GM19238 (cell line): Measurements from ENCODE around the gene METRNL.
A peak's percentile ranks its signal among the peaks of the same experiment; 100 is the strongest.

ENCODE experiments used
- DNase-seq: peaks from one replicate; pipeline ENCODE4 v3.0.0; 2011; ENCODE audit warnings: low spot score; ENCODE audit not compliant: insufficient read length

METRNL gene

DNA sequence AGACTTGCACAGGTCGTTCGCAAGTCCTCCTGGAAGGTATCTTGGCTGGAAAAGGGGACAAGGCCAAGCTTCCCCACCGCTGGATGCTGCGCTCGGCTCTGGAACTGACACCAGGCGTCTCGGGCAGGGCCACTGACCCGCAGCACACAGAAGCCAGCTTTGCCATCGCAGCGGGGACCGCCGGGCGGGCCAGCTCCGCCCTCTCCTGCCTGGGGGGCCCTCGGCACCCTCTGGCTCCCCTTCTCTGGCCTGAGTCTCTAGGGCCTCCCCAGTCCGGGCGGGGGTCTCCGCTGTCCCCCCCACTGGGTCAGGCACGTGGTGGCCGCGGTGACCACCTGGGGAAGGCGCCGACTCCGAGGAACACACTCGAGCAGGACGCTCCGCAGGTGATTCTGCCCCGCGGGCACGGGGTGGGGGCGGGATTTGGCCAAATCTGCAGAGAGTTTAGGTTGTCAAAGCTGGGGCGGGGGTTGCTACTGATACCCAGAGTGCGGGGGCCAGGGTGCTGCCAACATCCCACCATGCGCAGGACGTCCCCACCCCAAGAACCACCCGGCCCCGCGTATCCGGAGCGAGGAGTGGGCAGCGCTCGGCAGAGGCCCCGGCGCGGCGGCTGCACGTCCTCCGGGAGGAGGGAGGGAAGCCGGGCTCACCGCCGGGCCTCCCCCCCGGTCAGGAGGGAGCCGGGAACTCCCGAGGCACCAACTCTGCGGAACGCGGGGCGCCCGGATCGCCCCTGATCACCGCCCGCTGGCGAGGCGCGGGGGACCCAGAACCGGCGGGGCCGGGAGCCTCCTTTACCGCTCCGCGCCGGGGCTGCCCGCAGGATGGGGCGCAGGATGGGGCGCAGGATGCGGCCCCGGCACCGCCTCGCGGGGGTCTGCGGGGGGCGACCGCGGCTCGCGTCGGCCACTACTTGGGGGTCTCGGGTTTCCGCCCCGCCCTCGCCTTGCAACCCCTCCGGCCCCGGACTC, 744 bp upstream of the METRNL start:
- no peak for DNase-seq

DNA sequence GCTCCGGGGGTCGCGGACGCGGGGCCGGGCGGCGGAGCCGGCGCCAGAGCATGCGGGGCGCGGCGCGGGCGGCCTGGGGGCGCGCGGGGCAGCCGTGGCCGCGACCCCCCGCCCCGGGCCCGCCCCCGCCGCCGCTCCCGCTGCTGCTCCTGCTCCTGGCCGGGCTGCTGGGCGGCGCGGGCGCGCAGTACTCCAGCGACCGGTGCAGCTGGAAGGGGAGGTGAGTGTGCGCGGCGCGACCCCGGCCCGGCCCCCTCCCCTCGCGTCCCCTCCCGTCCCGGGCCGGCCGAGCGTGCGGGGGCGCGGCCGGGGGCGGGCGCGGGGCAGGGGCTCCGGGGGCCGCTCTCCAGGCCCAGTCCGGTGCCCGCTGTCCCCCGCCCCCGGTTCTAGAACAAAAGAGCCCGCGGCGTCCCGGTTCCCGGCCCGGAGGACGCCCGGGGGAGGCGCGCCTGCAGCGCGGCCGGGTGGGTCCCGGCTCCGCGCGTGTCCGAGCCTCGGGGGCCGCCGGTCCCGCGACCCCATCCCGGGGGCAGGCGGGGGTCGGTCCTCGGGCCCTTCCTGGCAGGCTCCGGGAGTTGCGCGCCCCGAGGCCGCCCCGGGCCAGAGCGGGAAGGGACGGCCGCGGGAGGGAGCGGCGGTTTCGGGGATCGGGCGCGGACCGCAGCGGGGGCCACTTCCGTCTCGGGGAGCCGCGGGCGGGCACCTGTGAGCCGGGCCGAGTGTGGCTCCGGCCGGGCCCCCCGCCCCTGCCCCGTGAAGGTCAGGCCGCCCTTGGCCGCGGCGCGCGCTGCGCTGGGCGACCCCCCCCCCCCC, 563 bp downstream of the METRNL start:
- peak; percentile 37 for DNase-seq

DNA sequence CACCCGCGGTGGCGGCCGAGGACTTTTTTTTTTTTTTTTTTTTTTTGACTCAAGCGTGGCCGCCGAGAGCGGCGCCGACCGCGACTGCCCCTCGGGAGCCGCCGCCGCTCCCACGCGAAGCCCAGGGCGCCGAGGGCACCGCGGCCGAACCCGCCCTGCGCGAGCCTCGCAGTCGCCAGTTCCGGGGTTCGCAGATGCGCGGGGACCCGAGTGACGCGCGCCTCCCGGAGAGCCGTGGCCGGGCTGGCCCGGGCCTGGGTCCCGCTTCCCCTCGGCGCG, 1.1 kb downstream of the METRNL start:
- DNase-seq: no peak

DNA sequence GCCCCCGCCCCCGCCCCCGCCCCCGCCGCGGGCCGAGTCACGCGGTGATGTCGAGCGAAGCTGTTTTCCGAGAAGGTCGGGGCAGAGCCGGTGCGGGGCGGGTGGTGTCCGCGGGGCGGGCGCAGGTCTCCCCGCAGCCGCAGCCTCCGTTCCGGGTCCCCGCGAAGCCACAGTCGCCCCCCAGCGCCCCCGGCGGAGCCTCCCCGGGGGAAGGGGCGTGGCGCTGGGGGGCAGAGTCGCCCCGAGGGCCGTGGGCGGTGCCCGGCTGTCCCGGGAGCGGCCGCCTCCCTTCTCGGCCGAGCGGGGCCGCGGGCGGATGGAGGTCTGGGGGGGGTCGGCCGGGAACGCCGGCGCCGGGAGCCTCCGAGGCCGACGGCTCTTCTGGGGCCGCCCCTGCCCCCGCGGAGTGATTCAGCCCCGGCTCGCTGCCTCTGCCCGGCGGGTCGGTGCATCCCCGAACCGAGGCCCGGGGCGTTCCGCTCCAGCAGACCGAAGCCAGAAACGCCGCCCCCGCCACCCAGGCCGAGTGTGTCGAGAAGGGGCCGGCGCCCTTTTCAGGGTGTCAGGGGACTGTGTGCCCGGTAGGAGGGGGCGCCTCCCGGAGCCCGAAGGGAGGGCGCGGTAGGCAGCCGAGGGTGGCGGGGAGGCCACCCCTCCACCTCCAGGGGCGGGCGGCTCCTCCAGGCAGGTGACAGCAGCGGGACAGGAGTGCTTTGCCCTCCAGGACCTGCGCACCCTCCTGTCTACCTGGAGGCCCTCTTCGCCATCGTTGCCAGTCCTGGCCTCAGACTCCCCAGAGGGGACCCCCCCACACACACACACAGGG, 1.7 kb downstream of the METRNL start:
- peak; percentile 61 for DNase-seq

DNA sequence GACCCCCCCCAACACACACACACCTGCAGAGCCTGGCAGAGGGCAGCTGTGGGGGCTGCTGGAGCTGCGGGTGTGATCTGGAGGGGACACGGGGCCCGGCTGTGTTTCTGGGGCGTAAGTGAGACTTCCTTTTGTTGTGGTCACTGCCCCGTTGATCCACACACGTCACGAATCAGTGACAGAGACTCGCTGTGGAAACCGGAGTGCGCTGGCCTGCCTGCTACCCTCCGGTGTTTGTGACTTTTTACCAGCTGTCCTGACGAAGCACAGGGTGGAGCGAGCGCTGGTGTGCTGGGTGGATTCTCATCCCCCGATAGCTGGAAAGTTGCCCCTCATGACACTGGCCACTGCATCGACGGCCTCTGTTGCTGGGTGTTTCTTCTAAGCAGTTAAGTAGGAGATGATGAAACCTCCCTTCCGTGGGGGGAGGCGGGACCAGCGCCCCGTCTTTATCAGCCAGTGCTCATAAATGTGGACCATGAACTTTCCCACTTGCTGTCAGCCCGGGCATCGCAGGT, 2.3 kb downstream of the METRNL start:
- DNase-seq: no peak

DNA sequence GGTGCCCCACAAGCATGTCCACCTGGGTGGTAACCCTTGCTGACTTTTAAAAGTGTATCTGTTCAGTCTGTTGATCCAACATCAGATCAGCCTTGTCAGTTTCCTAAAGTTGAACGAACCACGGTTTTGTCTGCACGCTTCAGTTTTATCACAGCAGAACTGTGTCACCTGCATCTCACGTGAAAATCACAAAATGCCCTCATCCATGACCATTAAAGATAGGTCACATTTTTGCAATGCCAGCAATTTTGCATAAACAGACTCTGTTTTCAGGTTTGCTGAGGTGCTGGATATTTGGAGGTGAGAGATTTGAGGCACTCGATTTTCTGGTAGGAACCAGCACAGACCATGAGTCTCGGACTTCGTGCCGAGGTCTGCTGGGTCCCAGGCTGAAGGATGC, 3.0 kb downstream of the METRNL start:
- DNase-seq: no peak

DNA sequence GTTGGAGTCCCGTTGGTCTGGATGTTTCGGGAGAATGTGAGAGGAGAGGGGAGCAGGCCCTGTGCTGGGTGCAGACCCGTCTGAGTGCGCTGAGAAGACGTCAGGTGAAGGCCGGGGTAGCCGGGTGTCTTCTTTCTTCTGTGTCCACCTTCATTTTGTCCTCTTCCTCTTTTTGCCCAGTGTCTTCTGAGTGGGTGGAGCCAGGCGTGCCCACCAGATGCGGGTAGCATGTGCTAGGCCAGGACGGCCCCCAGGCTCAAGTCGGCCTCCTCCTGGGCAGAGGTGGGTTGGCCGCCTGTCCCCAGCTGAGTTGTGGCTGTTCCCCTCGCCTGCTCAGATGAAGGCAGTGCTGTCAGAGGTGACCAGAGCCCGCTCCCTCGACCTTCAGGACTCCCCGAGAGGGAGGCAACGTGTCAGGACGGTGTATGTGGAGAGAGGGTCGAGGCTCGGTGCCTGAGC, 3.5 kb downstream of the METRNL start:
- DNase-seq: no peak

DNA sequence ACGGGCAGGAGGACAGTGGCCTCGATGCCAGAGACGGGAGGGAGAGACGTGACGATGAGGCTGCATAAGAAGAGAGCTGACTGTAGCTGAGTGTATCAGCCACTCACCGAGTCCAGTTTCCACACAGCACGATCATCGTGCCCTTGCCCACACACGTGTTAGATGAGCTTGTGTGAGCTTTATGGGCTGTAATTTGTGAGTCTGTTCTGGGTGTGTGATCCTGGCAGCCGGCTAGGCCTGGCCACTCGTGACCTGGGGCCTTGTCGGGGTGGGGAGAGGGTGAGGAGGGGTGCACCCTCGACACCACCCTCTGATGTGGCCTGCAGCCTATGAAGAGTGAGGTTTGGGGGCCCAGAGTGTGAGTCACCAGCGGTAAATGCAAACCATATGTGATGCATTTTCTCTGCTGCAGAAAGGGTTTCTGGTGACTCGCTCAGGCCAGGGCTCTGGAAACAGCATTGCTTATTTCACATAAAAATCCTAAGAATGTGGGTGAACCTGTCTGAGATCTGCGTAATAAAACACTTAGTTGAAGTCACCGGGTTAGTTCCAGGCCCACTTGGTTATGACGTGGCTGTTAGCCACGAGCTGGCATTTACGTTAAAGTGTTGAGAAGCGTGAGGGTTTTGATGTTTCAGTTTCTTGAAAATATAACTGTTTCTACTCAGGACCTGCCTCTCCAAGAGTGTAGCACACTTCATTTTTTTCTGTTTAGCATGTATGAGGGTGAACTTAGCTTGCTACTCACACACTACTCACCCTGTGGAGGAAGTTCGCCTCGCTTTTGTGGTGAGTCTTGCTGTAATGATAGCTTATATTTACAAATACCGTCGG, 4.2 kb downstream of the METRNL start:
- no peak for DNase-seq

DNA sequence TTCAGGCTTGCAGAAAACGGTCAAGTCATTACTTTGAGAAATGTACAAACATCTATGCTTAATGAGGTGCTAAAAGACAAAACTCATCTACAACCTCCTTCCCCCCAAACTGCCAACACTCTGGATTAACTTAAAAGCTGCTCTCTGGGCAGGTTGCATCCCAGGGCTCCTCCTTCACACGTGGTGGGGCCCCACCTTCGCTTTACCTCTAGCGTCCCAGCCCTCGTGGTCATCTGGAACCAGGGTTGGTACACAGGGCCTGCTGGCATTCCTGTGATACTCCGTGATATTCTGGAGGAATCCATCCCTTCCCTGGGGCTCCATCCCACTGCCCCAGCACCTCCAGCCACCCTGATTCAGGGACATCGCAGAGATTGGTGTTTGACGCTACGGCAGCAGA, 4.8 kb downstream of the METRNL start:
- no peak for DNase-seq

DNA sequence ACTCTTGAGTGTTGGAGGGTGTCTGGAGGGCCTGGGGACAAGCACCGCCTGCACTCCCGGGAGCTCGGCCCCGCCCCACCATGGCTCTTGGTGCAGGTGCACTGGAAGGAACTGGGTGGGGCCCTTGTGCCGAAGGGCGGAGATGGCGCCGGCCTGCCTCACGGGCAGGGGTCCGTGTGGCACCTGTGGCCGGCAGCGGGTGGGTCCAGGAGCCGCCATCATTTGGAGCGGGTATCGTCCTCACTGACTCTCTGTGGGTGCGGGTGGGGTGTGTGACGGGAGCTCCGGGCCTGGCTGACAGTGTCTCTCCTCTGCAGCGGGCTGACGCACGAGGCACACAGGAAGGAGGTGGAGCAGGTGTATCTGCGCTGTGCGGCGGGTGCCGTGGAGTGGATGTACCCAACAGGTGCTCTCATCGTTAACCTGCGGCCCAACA, 5.2 kb downstream of the METRNL start:
- no peak for DNase-seq

DNA sequence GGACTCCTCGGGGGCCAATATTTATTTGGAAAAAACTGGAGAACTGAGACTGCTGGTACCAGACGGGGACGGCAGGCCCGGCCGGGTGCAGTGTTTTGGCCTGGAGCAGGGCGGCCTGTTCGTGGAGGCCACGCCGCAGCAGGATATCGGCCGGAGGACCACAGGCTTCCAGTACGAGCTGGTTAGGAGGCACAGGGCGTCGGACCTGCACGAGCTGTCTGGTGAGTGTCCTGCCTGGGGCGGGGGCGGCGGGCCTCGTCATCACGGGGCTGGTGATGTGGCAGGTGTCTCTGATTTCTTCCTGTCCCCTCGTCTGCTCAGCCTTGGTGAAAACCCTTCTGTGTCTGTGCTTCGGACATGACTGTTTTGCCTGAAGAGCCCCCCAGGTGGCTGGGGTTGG, 5.7 kb downstream of the METRNL start:
- DNase-seq: no peak

DNA sequence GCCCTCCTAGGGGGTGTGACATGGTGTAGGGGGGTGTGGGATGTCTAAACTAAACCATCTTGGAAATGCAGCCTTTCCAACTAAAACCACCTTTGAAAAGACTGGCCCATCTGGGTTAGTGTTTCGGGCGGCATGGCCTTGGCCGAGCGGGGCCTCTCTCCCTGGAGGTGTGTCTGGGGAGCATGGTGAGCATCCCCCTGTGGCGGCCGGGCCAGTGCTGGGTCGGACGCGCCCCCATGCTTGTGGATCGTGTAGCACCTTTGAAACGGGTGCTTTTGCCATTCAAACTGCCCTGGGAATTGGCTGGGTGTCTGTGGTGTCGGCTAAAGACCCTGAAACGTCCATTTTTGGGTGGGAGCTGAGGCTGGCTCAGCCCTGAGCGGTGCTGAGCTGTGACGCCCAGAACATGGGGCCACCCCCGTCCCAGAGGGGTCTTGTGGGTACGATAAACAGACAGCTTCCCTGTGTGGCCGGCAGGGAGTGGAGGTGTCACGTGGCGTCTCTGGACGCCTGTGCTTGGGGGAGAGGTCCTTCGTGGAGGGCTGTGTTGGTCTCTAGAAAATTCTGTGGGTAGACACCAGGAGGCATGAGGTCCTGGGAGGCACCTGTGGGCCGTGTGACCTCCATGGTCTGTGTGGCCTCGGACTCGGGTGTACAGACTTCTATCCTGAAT, 6.3 kb downstream of the METRNL start:
- DNase-seq: no peak

DNA sequence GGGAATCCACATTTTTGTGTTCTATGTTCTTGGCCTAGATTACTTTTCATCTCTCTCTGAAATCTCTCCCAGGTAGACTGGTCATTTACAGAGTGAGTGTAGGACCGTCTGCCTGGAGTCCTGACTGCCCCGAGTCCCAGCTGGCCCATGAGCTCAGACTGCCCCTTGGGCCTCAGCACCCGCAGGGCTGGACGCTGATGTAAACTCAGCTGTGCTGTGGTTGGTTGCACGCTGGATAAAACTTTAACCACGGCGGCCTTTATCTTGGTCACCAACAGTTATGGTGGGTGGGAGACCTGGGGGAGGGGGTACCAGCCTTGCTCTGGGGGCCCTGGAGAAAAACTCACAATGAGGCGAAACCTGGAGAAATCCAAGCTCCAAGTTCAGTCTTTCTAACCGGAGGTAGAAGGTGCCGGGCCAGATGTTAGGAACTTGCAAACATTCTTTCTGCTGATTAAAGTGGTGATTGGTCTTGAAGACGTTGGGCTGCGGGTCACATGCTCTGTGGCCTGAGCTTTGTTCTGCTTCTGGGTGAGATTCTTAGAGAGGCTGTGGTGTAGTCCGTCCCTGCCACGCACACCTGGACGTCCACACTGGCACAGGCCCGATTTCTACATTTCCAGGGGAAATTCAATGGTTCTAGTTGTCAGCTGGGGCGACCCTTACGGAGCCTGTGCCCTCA, 6.9 kb downstream of the METRNL start:
- DNase-seq: no peak

DNA sequence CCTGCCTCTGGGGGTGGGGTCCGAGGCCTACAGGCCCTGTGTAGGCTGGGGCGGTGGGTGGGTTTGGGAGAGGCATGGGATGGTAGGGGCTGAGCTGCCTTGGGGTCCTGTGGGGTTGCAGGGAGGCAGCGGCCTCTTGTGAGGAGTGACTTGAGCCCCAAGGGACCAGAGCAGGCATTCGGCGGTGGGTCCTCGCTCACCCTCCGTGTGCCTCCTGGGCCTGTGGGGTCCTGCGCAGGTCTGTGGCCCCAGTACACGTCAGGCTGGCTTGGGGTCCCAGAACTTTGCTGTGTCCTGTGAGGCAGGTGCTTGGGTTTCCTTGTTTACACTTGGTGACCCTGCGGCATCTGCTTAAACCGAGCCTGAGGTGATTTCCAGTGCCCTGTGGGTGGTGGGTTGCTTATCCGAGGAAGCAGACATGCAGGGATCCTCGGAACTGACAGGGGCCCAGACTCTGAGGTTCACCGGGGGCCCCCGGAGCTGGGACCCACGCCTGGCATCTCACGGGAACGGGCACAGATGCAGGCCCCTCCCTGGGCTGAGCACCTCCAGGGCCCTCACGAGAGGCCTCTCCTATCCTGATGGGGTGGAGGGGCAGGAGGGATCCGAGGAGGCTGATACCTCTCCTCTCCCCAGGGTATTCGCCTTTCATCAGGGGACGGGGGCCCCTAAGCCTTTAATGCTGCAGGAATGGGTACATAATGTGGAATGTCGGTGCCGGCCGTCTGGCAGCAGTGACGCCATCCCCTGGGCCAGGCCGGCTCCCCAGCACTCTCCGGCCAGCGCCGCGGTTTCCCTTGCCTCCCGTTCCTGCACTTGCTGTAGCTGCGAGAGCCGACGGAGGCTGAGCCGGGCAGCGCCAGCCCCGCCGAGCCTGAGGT, 7.7 kb downstream of the METRNL start:
- DNase-seq: no peak

DNA sequence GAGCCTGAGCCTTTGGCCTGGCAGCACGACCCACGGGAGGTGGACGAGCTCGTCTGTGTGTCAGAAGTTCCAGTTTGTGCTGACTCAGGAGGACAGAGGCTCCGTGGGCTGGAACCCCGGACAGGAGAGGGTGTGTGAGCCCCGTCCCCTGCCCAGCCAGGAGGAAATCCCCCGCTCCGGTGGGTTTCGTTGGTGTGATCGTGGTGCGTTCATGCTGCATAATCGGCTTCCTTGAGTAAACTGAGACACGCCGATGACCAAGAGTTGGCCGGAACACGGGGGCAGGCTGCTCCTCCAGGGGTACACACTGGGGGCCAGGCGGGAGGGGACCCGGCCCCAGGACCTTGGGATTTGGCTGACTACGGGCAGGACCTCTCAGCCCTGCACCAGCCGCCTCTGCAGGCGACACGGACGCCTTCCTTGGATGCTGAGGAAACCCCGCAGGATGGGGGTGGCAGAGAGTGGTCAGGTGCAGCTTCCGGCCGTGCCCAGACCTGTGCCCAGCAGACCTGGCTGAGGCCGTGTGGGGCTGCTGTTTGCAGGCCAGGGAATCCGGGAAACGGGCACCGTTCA, 8.5 kb downstream of the METRNL start:
- DNase-seq: no peak

DNA sequence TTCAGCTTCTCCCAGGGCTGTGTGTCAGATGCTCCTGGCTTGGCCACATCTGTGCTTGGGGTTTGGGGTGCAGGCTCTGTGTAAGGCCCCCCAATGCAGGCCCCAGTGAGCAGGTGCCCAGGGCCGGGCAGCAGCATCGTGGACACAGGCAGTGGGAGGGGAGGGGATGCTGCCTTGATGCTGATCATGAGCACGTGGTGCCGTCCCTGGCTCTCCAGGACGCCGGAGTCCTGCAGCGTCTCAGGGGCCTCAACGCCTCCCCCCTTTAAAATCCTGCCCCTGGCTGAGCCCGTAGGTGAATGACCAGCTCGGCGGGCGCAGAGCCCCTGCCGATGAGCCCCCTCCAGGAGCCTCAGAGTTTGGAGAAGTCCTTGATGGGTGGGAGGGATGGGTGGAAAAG, 9.0 kb downstream of the METRNL start:
- DNase-seq: no peak

DNA sequence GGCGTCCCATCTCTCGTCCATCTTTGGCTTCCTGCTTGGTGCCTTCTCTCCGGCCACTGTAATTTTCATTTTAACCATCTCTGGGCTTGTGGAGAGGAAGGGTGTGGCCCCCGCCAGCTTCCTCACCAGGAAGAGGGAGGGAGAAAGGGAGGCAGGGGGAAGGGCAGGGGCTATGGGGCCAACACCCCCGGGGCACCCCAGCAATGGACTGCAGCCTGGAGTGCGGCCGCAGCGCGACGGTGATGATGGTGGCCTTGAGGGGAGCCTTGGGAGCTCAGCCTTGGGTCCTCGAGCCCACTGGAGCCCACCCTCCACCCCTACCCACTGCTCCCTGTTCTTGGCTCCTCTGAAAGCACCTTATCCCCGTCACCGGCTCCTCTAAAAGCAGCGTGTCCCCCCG, 9.5 kb downstream of the METRNL start:
- DNase-seq: no peak
